DOHH2 (cell line): ENCODE measurements around the gene SLC6A1.

Source experiments
- H3F3A ChIP-seq: fragments of 200-600 bp; sonication (generic), shearing (Covaris generic); 2 replicates; pipeline ENCODE4 v1.6.0; 2016; ENCODE audit warnings: antibody characterized with exemption, mild to moderate bottlenecking; ENCODE audit not compliant: control insufficient read depth, insufficient read depth
- H3K27ac ChIP-seq: fragments of 200-600 bp; sonication (generic); 2 replicates; pipeline ENCODE4 v1.5.1; 2014; ENCODE audit warnings: low read depth, mild to moderate bottlenecking, low read length, moderate library complexity
- H3K27me3 ChIP-seq: fragments of 200-600 bp; sonication (generic); 2 replicates; pipeline ENCODE4 v1.6.1; 2014; ENCODE audit warnings: mild to moderate bottlenecking, low read length, mixed read lengths; ENCODE audit not compliant: control insufficient read depth
- H3K36me3 ChIP-seq: fragments of 200-600 bp; sonication (generic); 2 replicates; pipeline ENCODE4 v1.6.1; 2014; ENCODE audit warnings: mild to moderate bottlenecking, low read length, moderate library complexity, mixed read lengths; ENCODE audit not compliant: control insufficient read depth
- H3K4me1 ChIP-seq: fragments of 200-600 bp; sonication (generic); 2 replicates; pipeline ENCODE4 v1.6.1; 2014; ENCODE audit warnings: mild to moderate bottlenecking, low read length, mixed read lengths; ENCODE audit not compliant: control insufficient read depth
- H3K4me2 ChIP-seq: fragments of 200-600 bp; sonication (generic); 2 replicates; pipeline ENCODE4 v1.6.0; 2014; ENCODE audit warnings: mild to moderate bottlenecking, low read length, moderate library complexity
- H3K4me3 ChIP-seq: fragments of 200-600 bp; sonication (generic); 2 replicates; pipeline ENCODE4 v1.5.1; 2014; ENCODE audit warnings: mild to moderate bottlenecking, low read length, mixed read lengths
- H3K79me2 ChIP-seq: fragments of 200-600 bp; sonication (generic); 2 replicates; pipeline ENCODE4 v1.6.1; 2014; ENCODE audit warnings: mild to moderate bottlenecking, low read length, mixed read lengths; ENCODE audit not compliant: control insufficient read depth
- H3K9me2 ChIP-seq: fragments of 200-600 bp; sonication (generic); replicated peaks from 2 replicates; pipeline ENCODE4 v1.6.1; 2014; ENCODE audit warnings: mild to moderate bottlenecking, low read length, mixed read lengths; ENCODE audit not compliant: control insufficient read depth
- H3K9me3 ChIP-seq: fragments of 200-600 bp; sonication (generic); 2 replicates; pipeline ENCODE4 v1.6.1; 2014; ENCODE audit warnings: antibody characterized with exemption, low read length, mixed read lengths; ENCODE audit not compliant: control insufficient read depth, insufficient read depth
- H4K20me1 ChIP-seq: fragments of 200-600 bp; sonication (generic); 2 replicates; pipeline ENCODE4 v1.6.0; 2014; ENCODE audit warnings: low read depth, mild to moderate bottlenecking, antibody characterized with exemption, low read length, moderate library complexity; ENCODE audit not compliant: control insufficient read depth, insufficient read depth
- EZH2phosphoT487 ChIP-seq: fragments of 200-600 bp; sonication (generic); IDR thresholded peaks from 2 replicates; pipeline ENCODE4 v1.6.1; 2017; ENCODE audit warnings: borderline replicate concordance, mild to moderate bottlenecking, antibody characterized with exemption, low read length, moderate library complexity, mixed read lengths
- TF ChIP-seq, protein P1 (sequence below): fragments of 200-600 bp; sonication (generic); IDR thresholded peaks from one replicate; pipeline ENCODE4 v1.5.1; 2014; ENCODE audit warnings: antibody characterized with exemption, mild to moderate bottlenecking, low read depth, low read length; ENCODE audit not compliant: poor library complexity, severe bottlenecking

Gene SLC6A1

DNA sequence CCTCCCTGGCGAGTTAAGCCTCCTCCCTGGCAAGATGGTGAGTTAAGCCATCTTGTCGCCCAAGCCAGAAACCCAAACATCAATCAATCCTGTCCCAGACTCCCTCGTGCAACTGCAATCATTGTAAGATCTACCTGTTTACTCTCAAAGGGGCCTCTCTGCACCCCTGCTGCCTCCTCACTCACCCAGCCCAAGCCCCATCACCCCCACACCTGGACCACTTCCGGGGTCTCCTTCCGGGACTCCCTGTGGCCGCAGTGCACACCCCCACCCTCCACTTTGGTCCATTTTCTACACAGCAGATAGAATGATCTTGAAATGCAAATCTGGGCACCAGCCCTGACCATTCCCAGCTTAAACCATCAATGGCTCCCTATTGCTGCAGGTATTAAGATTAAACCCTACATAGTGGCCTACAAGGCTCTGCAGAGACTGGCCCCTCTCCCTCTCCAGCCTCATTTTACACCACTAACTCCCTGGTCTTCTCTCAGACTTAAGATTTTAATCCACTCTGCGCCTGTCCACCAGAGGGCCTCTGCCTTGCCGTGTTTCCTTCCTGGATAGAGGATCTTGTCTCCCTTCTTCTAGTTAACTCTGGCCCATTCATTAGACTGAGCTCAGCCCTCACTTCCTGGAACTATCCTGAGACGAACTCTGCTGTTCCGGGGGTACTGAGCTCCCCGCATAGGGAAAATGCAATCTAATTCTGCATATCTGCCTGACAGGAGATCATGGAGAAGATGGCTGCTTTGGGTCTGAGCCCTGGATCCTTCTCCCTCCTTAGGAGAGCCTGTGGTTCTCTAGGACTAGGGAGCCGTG is 41.9 kb upstream of the SLC6A1 start:
- Histone ChIP-seq H3K4me2 (no peak overlapping the region), H3K4me3 (no peak overlapping the region), H3K9me2 (no peaks in the 10 kb centered on the region), H3F3A (no peaks in the 10 kb centered on the region), H3K27me3 (no peaks in the 10 kb centered on the region), H3K27ac (no peak overlapping the region), H3K79me2 (no peaks in the 10 kb centered on the region), H3K9me3 (no peaks in the 10 kb centered on the region), H4K20me1 (no peaks in the 10 kb centered on the region), H3K4me1 (no peaks in the 10 kb centered on the region), H3K36me3 (no peaks in the 10 kb centered on the region)
- TF ChIP-seq, protein P1, sequence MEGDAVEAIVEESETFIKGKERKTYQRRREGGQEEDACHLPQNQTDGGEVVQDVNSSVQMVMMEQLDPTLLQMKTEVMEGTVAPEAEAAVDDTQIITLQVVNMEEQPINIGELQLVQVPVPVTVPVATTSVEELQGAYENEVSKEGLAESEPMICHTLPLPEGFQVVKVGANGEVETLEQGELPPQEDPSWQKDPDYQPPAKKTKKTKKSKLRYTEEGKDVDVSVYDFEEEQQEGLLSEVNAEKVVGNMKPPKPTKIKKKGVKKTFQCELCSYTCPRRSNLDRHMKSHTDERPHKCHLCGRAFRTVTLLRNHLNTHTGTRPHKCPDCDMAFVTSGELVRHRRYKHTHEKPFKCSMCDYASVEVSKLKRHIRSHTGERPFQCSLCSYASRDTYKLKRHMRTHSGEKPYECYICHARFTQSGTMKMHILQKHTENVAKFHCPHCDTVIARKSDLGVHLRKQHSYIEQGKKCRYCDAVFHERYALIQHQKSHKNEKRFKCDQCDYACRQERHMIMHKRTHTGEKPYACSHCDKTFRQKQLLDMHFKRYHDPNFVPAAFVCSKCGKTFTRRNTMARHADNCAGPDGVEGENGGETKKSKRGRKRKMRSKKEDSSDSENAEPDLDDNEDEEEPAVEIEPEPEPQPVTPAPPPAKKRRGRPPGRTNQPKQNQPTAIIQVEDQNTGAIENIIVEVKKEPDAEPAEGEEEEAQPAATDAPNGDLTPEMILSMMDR = peak; percentile 62
- TF ChIP-seq EZH2phosphoT487 = no peak

DNA sequence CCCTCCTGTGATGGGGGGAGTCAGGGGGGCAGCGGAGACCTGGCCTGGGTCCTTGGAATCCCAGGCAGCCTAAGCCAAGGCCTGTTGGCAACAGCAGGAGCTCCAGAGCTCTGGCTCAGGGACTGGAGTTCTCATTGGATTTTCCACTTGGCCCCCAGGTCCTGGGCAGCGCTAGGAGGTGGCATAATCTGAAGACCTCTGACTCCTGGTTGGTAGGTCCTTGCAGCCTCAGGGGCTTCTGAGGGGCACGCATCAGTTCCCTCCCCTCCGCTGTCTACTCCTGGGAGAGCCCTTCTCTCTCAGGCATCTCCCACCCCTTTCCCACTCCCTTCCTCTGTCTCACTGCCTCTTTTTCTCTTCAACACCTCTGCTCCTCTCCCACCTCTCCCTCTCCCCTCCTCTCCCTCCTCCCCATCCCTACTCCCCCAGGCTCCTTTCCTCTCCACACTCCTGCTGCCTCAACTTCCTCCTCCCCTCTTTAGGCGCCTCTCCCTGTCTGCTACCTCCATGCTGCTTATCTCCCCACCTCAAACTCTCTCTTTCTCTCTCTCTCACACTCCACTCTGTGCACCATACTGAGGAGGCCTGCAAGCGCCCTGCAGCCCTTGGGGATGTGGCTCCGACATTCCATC is 41.1 kb upstream of the SLC6A1 start:
- no peaks in the 10 kb centered on the region for H3F3A ChIP-seq
- H3K27ac ChIP-seq = no peak overlapping the region
- H3K27me3 ChIP-seq = no peaks in the 10 kb centered on the region
- no peaks in the 10 kb centered on the region for H3K36me3 ChIP-seq
- H3K79me2 ChIP-seq = no peaks in the 10 kb centered on the region
- no peak overlapping the region for H3K4me3 ChIP-seq
- TF ChIP-seq, protein P1 = no peak
- TF ChIP-seq EZH2phosphoT487 = no peak
- H3K9me3 ChIP-seq = no peaks in the 10 kb centered on the region
- H3K4me1 ChIP-seq = no peaks in the 10 kb centered on the region
- no peak overlapping the region for H3K4me2 ChIP-seq
- no peaks in the 10 kb centered on the region for H4K20me1 ChIP-seq
- H3K9me2 ChIP-seq = no peaks in the 10 kb centered on the region

DNA sequence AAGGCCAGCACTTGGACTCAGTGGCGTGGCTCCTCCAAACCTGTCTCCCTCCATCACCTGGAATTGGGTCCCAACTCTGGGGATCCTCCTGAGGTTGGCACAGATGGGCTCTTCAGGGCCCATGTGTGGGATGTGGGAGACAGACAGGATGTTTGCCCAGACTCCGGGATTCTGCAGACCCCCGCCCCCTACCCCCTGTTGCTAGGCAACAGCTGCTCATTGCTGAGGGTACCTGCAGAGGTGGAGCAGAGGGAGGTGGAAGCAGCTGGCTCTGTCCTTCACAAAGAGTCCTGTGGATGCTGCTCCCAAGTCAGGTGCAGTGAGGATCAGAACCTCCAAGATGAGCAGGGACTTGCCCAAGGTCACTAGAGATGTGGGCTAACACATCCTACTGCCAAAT is 40.0 kb upstream of the SLC6A1 start:
- no peak overlapping the region for H3K4me2 ChIP-seq
- no peaks in the 10 kb centered on the region for H3K27me3 ChIP-seq
- H3K9me3 ChIP-seq = no peaks in the 10 kb centered on the region
- no peaks in the 10 kb centered on the region for H3K36me3 ChIP-seq
- H3K4me3 ChIP-seq = no peak overlapping the region
- H3K27ac ChIP-seq = no peak overlapping the region
- H3K9me2 ChIP-seq = no peaks in the 10 kb centered on the region
- TF ChIP-seq, protein P1 = no peak
- TF ChIP-seq EZH2phosphoT487 = no peak
- H3F3A ChIP-seq = no peaks in the 10 kb centered on the region
- H3K79me2 ChIP-seq = no peaks in the 10 kb centered on the region
- no peaks in the 10 kb centered on the region for H3K4me1 ChIP-seq
- H4K20me1 ChIP-seq = no peaks in the 10 kb centered on the region
